Measurements from ENCODE around the gene INHBA. TPM values are rescaled to one million over a fixed set of nuclear protein-coding genes. Genes with fewer than 3 reads are reported as not detected.

Gene INHBA
- total and polyA plus RNA-seq, 2 experiments from 2014 or later, result 0.94 to 1.3 TPM

DNA sequence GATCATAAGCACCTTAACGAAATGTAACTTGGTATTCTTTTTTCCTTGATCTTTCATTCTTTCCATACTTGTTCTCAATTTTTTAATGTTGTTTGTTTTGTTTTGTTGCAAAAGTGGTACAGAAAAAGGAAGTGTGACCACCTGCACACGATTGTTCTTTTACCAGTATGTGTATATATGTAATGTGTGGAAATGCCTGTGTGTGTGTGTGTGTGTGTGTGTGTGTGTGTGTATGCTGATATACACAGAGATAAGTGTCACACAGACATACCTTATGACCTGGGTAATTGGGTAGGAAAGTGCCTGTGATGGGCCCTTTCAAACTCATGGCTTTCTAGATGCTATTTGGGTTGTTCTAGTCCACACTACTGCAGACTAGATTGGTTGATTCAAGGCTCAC, 14.0 kb downstream of the INHBA start (continued):
- TF ChIP-seq, protein P1, sequence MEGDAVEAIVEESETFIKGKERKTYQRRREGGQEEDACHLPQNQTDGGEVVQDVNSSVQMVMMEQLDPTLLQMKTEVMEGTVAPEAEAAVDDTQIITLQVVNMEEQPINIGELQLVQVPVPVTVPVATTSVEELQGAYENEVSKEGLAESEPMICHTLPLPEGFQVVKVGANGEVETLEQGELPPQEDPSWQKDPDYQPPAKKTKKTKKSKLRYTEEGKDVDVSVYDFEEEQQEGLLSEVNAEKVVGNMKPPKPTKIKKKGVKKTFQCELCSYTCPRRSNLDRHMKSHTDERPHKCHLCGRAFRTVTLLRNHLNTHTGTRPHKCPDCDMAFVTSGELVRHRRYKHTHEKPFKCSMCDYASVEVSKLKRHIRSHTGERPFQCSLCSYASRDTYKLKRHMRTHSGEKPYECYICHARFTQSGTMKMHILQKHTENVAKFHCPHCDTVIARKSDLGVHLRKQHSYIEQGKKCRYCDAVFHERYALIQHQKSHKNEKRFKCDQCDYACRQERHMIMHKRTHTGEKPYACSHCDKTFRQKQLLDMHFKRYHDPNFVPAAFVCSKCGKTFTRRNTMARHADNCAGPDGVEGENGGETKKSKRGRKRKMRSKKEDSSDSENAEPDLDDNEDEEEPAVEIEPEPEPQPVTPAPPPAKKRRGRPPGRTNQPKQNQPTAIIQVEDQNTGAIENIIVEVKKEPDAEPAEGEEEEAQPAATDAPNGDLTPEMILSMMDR (conservative IDR thresholded peaks at IDR 0.05; ENCODE audit: low read depth in 2 of 2), result no peak
- TF ChIP-seq, protein P2, sequence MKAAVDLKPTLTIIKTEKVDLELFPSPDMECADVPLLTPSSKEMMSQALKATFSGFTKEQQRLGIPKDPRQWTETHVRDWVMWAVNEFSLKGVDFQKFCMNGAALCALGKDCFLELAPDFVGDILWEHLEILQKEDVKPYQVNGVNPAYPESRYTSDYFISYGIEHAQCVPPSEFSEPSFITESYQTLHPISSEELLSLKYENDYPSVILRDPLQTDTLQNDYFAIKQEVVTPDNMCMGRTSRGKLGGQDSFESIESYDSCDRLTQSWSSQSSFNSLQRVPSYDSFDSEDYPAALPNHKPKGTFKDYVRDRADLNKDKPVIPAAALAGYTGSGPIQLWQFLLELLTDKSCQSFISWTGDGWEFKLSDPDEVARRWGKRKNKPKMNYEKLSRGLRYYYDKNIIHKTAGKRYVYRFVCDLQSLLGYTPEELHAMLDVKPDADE (IDR thresholded peaks at IDR 0.05), result no peak

- Histone ChIP-seq H3K27me3 (ENCODE audit: insufficient read depth) (no peaks in the 10 kb centered on the region), H3K27ac (ENCODE audit: low read depth) (no peak overlapping the region), H3K9me2 (ENCODE audit: insufficient read depth) (no peaks in the 10 kb centered on the region), H3K36me3 (ENCODE audit: insufficient read depth) (no peaks in the 10 kb centered on the region), H3K4me1 (ENCODE audit: insufficient read depth) (peaks cover 21% of the 10 kb centered on the region), H2AFZ (no peak overlapping the region), H3F3A (replicated peaks; ENCODE audit: low read depth) (no peaks in the 10 kb centered on the region), H3K4me2 (no peak overlapping the region), H4K20me1 (replicated peaks; ENCODE audit: insufficient read depth) (no peaks in the 10 kb centered on the region), H3K4me3 (no peak overlapping the region), H3K79me2 (replicated peaks; ENCODE audit: insufficient read depth) (no peaks in the 10 kb centered on the region)
- no peak for ATAC-seq
- Mint-ChIP-seq H3K27ac (no peak overlapping the region), H3K4me1 (peaks cover 25% of the 10 kb centered on the region), H3K36me3 (ENCODE audit: low read depth) (no peaks in the 10 kb centered on the region), H3K4me3 (no peak overlapping the region), H3K27me3 (ENCODE audit: insufficient read depth, low read depth, poor library complexity) (no peaks in the 10 kb centered on the region), H3K9me3 (no peaks in the 10 kb centered on the region)
- DNase-seq (ENCODE audit: low spot score), result no peak
- TF ChIP-seq, protein P2 (IDR thresholded peaks at IDR 0.05), result no peak
- no peak for TF ChIP-seq ZNF331 (CRISPR knock-in tag; IDR thresholded peaks at IDR 0.05; ENCODE audit: low read depth)
- TF ChIP-seq NANOG (IDR thresholded peaks at IDR 0.05; ENCODE audit: borderline replicate concordance), result no peak
- no peak for TF ChIP-seq ZNF114 (CRISPR knock-in tag; IDR thresholded peaks at IDR 0.05)
- TF ChIP-seq STAT1 (IDR thresholded peaks at IDR 0.05; ENCODE audit: unreplicated experiment), result no peak
- TF ChIP-seq, protein P1 (conservative IDR thresholded peaks at IDR 0.05; ENCODE audit: low read depth in 2 of 2), result no peak
- TF ChIP-seq EZH2 (IDR thresholded peaks at IDR 0.05; ENCODE audit: low read depth, unreplicated experiment), result no peak
- TF ChIP-seq POLR2AphosphoS5 (IDR thresholded peaks at IDR 0.05; ENCODE audit: low read depth), result no peak
- no peak for TF ChIP-seq REST (IDR thresholded peaks at IDR 0.05; ENCODE audit: unreplicated experiment)
- no peak for TF ChIP-seq JUNB (IDR thresholded peaks at IDR 0.05; ENCODE audit: unreplicated experiment)
- no peak for TF ChIP-seq EZH2phosphoT487 (IDR thresholded peaks at IDR 0.05; ENCODE audit: unreplicated experiment)
- TF ChIP-seq CREB1 (CRISPR knock-in tag; IDR thresholded peaks at IDR 0.05; ENCODE audit: low read depth), result no peak
Measured at GRCh38 chr7:41688012-41688625, 14.8 kb downstream of the INHBA start.
